GM12878 (cell line): ENCODE results near the gene COMMD1. TPM values are rescaled to one million over a fixed set of nuclear protein-coding genes. Genes with fewer than 3 reads are reported as not detected.
"Not testable (repeated sequence)": the region's sequence is repeated elsewhere in the genome, so short reads cannot be mapped to it uniquely, and the experiment has no call there.

ENCODE experiments used
- ATAC-seq: fragments of 200-7000 bp; cut with Tn5 transposase; 3 replicates; pipeline ENCODE4 v1.9.1; 2020; ENCODE audit warnings: mild to moderate bottlenecking, moderate library complexity
- BruUV-seq: library from RNA; stranded (reverse); fragments of 400-500 nt; replicated peaks from 2 replicates; lab custom pipeline; 2021; lab: Mats Ljungman, UMichigan
- CTCF ChIA-PET: fragments of 300-600 bp; sonication (Branson Sonifier 250); formaldehyde crosslinking; extraction: SDS; loops from one replicate; lab custom pipeline; 2021; ENCODE audit warnings: inconsistent platforms; lab: Yijun Ruan, JAX
- POLR2A ChIA-PET: fragments of 350-600 bp; formaldehyde crosslinking; extraction: SDS; loops from one replicate; lab custom pipeline; 2021; ENCODE audit warnings: inconsistent platforms; lab: Charles Lee
- RAD21 ChIA-PET: fragments of 300-600 bp; sonication (Branson Sonifier 250); formaldehyde crosslinking; loops from one replicate; lab custom pipeline; 2023; ENCODE audit warnings: antibody characterized with exemption; ENCODE audit not compliant: unreplicated experiment; lab: Charles Lee
- SMC1A ChIA-PET: fragments of 300-600 bp; sonication (Branson Sonifier 250); formaldehyde crosslinking; loops from one replicate; lab custom pipeline; 2023; ENCODE audit not compliant: unreplicated experiment, uncharacterized antibody; lab: Charles Lee
- DNase-seq: peaks from one replicate; pipeline ENCODE4 v3.0.0-alpha.2; 2011; ENCODE audit warnings: low read depth, low spot score
- FAIRE-seq: peaks from 3 replicates; lab custom pipeline; 2011; peaks lifted over from hg19 to GRCh38; lab: Jason Lieb, UNC
- H2AFZ ChIP-seq: 2 replicates; pipeline ENCODE4 v1.6.0; 2011; ENCODE audit warnings: low read depth, low read length, control low read depth; ENCODE audit not compliant: control insufficient read depth
- H3K27ac ChIP-seq: 2 replicates; pipeline ENCODE4 v1.5.1; 2011; ENCODE audit warnings: control low read depth; ENCODE audit not compliant: control insufficient read depth, insufficient read depth
- H3K27me3 ChIP-seq, 2 experiments: replicated peaks in 1 of 2; 2 replicates each; pipeline versions ENCODE4 v1.6.0 to v1.6.1; 2011; ENCODE audit warnings: low read length in 1 of 2; ENCODE audit not compliant: control insufficient read depth in 2 of 2, insufficient read depth in 2 of 2
- H3K36me3 ChIP-seq, 2 experiments: 2 replicates each; pipeline ENCODE4 v1.5.1; 2011; ENCODE audit warnings: low read length in 1 of 2; ENCODE audit not compliant: control insufficient read depth in 2 of 2, insufficient read depth in 2 of 2
- H3K4me1 ChIP-seq: 2 replicates; pipeline ENCODE4 v1.6.1; 2011; ENCODE audit warnings: mild to moderate bottlenecking, low read length, moderate library complexity, mixed read lengths; ENCODE audit not compliant: control insufficient read depth, insufficient read depth
- H3K4me2 ChIP-seq: 2 replicates; pipeline ENCODE4 v1.6.0; 2011; ENCODE audit warnings: control low read depth; ENCODE audit not compliant: control insufficient read depth, insufficient read depth
- H3K4me3 ChIP-seq: fragments of 200-600 bp; sonication (generic); 2 replicates; pipeline ENCODE4 v1.5.1; 2016
- H3K79me2 ChIP-seq: 2 replicates; pipeline ENCODE4 v1.6.0; 2011; ENCODE audit warnings: low read length; ENCODE audit not compliant: control insufficient read depth, insufficient read depth
- H3K9ac ChIP-seq: 2 replicates; pipeline ENCODE4 v1.8.0; 2011; ENCODE audit warnings: low read length, control low read depth, mixed read lengths; ENCODE audit not compliant: control insufficient read depth, insufficient read depth
- H3K9me3 ChIP-seq: replicated peaks from 3 replicates; pipeline ENCODE4 v1.5.1; 2011; ENCODE audit warnings: mild to moderate bottlenecking, low read length; ENCODE audit not compliant: control insufficient read depth, insufficient read depth
- H4K20me1 ChIP-seq: 2 replicates; pipeline ENCODE4 v1.6.0; 2011; ENCODE audit not compliant: control insufficient read depth, insufficient read depth
- RB1 ChIP-seq: fragments of 450-650 bp; formaldehyde crosslinking; IDR thresholded peaks from 2 replicates; pipeline ENCODE4 v1.6.1; 2017; ENCODE audit warnings: mild to moderate bottlenecking, borderline replicate concordance
- STAT3 ChIP-seq: IDR thresholded peaks from 2 replicates; pipeline ENCODE4 v1.6.1; 2011; ENCODE audit warnings: low read depth, low read length, improper control_type of control experiment
- WGBS: methylation state at CpG from one replicate; pipeline ENCODE4 v1.1.6; 2016; ENCODE audit warnings: low lambda C conversion rate; ENCODE audit not compliant: insufficient replicate concordance, insufficient coverage; ENCODE audit errors: missing lambda C conversion rate; 5-methylcytosine and 5-hydroxymethylcytosine counted together
- in situ Hi-C: fragments of 300-500 bp; cut with MboI; formaldehyde crosslinking; loops from 9 replicates; pipeline ENCODE4 v1.14.3; 2018; ENCODE audit warnings: mixed read lengths
- intact Hi-C: fragments of 100-400 bp; cut with micrococcal nuclease; formaldehyde crosslinking; loops from one replicate; pipeline ENCODE4 v1.14.2; 2022; ENCODE audit not compliant: unreplicated experiment
- polyA plus RNA-seq, 11 experiments: library from polyadenylated mRNA; depleted of rRNA in 4 of 11; unstranded in 6 of 11; stranded (reverse) in 5 of 11; fragments of >200 nt; fragmentation: Nextera tagmentation in 4 of 11; fragmentation: Illumina TruSeq in 1 of 11; extraction: Ambion mirVana in 4 of 11; extraction: Trizol in 1 of 11; gene quantifications; 1 replicate in 1 of 11; 2 replicates in 10 of 11; pipeline versions ENCODE4 v1.2.1 to v1.2.3, GENCODE V29; 2011 to 2016; ENCODE audit warnings: inconsistent platforms in 2 of 11, missing spikeins in 2 of 11, low read depth in 1 of 11
- total RNA-seq, 4 experiments: library from RNA; depleted of rRNA in 3 of 4; stranded (reverse); fragments of >200 nt in 3 of 4; fragmentation: Illumina TruSeq in 1 of 4; extraction: Trizol in 1 of 4; gene quantifications; 2 replicates each; pipeline versions ENCODE4 v1.2.1 to v1.2.3, GENCODE V29; 2013 to 2021

The COMMD1 gene
- total and polyA plus RNA-seq, 10 of the 15 experiments (the other 5 are each of a cell fraction or from before 2014, with no cell fraction given): 39.7 to 210 (median 53.7) TPM

DNA sequence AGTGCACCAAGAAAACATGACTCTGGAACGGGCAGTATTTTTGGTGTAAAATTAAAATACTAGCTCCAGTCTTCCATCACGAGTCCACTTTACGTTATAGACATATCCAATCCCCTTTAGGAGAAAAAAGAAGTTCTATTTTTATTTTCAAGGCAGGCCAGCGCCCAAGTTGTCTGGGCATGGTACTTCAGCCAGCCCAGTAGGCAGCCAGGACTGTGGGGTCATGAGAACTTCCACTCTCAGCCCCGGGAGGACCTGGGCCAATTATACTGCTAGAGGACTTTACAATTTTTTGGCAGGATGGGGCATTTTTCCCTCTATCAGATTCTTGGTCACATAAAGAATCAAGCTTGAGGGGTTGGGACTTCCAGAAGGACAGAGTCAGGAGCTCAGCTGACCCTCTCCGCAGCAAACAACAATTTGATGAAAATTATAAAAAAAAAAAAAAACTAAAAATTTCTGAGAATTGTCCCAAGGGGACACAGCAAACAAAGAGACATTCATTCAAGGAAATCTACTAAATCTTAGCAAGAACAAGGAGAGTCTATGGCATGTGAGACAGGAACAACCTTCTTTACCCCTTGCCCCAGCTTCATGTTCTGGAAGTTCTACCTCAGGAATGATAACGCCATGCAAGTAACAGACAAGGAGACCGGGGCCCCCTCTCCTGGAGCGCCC is 253.1 kb downstream of the COMMD1 start (continued):
- TF ChIP-seq RB1 (no peak), STAT3 (no peak)

DNA sequence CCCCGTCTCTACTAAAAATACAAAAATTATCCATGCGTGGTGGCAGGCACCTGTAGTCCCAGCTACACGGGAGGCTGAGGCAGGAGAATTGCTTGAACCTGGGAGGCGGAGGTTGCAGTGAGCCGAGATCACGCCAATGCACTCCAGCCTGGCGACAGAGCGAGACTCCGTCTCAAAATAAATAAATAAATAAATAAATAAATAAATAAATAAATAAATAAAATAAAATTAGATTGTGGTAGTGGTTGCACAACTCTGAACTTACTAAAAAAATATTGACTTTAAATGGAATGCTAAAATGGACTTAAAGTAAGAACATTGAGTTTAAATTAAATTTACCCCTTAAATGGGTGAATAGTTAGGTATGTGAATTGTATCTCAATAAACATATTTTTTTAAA is 255.2 kb downstream of the COMMD1 start:
- WGBS: 86% methylated on average over 9 of the region's 9 CpGs
- intact Hi-C loops, H3K27ac ChIP-seq, H3K9ac ChIP-seq, H3K79me2 ChIP-seq, H3K9me3 ChIP-seq, FAIRE-seq, H4K20me1 ChIP-seq, in situ Hi-C loops, H3K27me3 ChIP-seq, H2AFZ ChIP-seq, H3K36me3 ChIP-seq, H3K4me2 ChIP-seq, DNase-seq, H3K4me3 ChIP-seq, ATAC-seq, BruUV-seq, H3K4me1 ChIP-seq: not testable (repeated sequence)
- ChIA-PET SMC1A (interaction anchor here (0.7 to 1.4 kb wide), 2 partner anchors 13 to 251 kb away, joined by 3 to 4 read pairs; no protein-coding TSS in a partner anchor), RAD21 (interaction anchor here (0.7 kb wide), 1 partner anchor 166 kb away, joined by 3 read pairs; no protein-coding TSS in a partner anchor), CTCF (interaction anchor here (0.6 kb wide), 1 partner anchor 175 kb away, joined by 3 read pairs; no protein-coding TSS in a partner anchor), POLR2A (interaction anchor here (0.6 to 1.1 kb wide), 4 partner anchors 35 to 169 kb away, joined by 3 to 5 read pairs (median 4); no protein-coding TSS in a partner anchor)
